HepG2 (cell line): ENCODE results near the gene RPS19BP1. TPM values are rescaled to one million over a fixed set of nuclear protein-coding genes. Genes with fewer than 3 reads are reported as not detected.

ENCODE experiments used
- CSRNP1 ChIP-seq: sonication (generic); formaldehyde crosslinking; IDR thresholded peaks from 2 replicates; pipeline ENCODE4 v1.8.1; 2023; ENCODE audit warnings: mild to moderate bottlenecking, missing genetic modification reagents
- DDIT3 ChIP-seq: sonication (generic); formaldehyde crosslinking; IDR thresholded peaks from 2 replicates; pipeline ENCODE4 v1.4.0; 2020; ENCODE audit warnings: mild to moderate bottlenecking, missing genetic modification reagents
- ELK4 ChIP-seq: sonication (generic); formaldehyde crosslinking; IDR thresholded peaks from 2 replicates; pipeline ENCODE4 v1.9.0; 2021; ENCODE audit warnings: missing genetic modification reagents, borderline replicate concordance
- FOSL2 ChIP-seq: sonication (generic); formaldehyde crosslinking; IDR thresholded peaks from 2 replicates; pipeline ENCODE4 v1.4.0; 2020; ENCODE audit warnings: missing genetic modification reagents
- FOXA1 ChIP-seq, 2 experiments: fragments of 450-650 bp in 1 of 2; sonication (generic) in 1 of 2; formaldehyde crosslinking in 1 of 2; IDR thresholded peaks; 2 replicates each; pipeline versions ENCODE4 v1.4.0 to v1.6.1; 2016 to 2020; ENCODE audit warnings: missing genetic modification reagents in 1 of 2
- HBP1 ChIP-seq: IDR thresholded peaks from 2 replicates; pipeline ENCODE4 v1.6.1; 2016; ENCODE audit warnings: low read depth, control low read depth
- HDAC1 ChIP-seq: sonication (generic); formaldehyde crosslinking; IDR thresholded peaks from 2 replicates; pipeline ENCODE4 v1.5.1; 2020; ENCODE audit warnings: mild to moderate bottlenecking, missing genetic modification reagents
- HMG20A ChIP-seq: IDR thresholded peaks from 2 replicates; pipeline ENCODE4 v1.6.1; 2016; ENCODE audit warnings: borderline replicate concordance
- JUND ChIP-seq: sonication (generic); formaldehyde crosslinking; IDR thresholded peaks from 2 replicates; pipeline ENCODE4 v1.8.0; 2022; ENCODE audit warnings: mild to moderate bottlenecking, missing genetic modification reagents
- NR0B2 ChIP-seq: sonication (generic); formaldehyde crosslinking; IDR thresholded peaks from 2 replicates; pipeline ENCODE4 v1.4.0; 2020; ENCODE audit warnings: mild to moderate bottlenecking, missing genetic modification reagents
- PATZ1 ChIP-seq: sonication (generic); formaldehyde crosslinking; IDR thresholded peaks from 2 replicates; pipeline ENCODE4 v1.4.0; 2020; ENCODE audit warnings: missing genetic modification reagents
- SRSF1 ChIP-seq: fragments of 200-400 bp; formaldehyde crosslinking; optimal IDR thresholded peaks from 2 replicates; pipeline ENCODE3; 2017; ENCODE audit warnings: mild to moderate bottlenecking, low read depth, low read length, moderate library complexity
- SUZ12 ChIP-seq: fragments of 150-350 bp; IDR thresholded peaks from 2 replicates; pipeline ENCODE4 v1.6.1; 2014; ENCODE audit warnings: low read depth, low read length
- TGIF2 ChIP-seq: IDR thresholded peaks from 2 replicates; pipeline ENCODE4 v1.6.1; 2016; ENCODE audit warnings: control low read depth, missing compliant biosample characterization
- U2AF1 ChIP-seq: fragments of 200-400 bp; formaldehyde crosslinking; optimal IDR thresholded peaks from 2 replicates; pipeline ENCODE3; 2017; ENCODE audit warnings: mild to moderate bottlenecking, low read depth, low read length
- UBTF ChIP-seq: sonication (generic); formaldehyde crosslinking; IDR thresholded peaks from 2 replicates; pipeline ENCODE4 v1.4.0; 2020; ENCODE audit warnings: mild to moderate bottlenecking, missing genetic modification reagents
- ZNF12 ChIP-seq: sonication (generic); formaldehyde crosslinking; IDR thresholded peaks from 2 replicates; pipeline ENCODE4 v1.5.0; 2020; ENCODE audit warnings: missing genetic modification reagents
- ZNF501 ChIP-seq: sonication (generic); formaldehyde crosslinking; IDR thresholded peaks from 2 replicates; pipeline ENCODE4 v1.5.1; 2020; ENCODE audit warnings: mild to moderate bottlenecking, moderate library complexity, missing genetic modification reagents
- ZNF549 ChIP-seq: sonication (generic); formaldehyde crosslinking; IDR thresholded peaks from 2 replicates; pipeline ENCODE4 v1.5.0; 2020; ENCODE audit warnings: missing genetic modification reagents
- ZNF709 ChIP-seq: sonication (generic); formaldehyde crosslinking; IDR thresholded peaks from 2 replicates; pipeline ENCODE4 v1.5.0; 2020; ENCODE audit warnings: mild to moderate bottlenecking, missing genetic modification reagents
- ZNF777 ChIP-seq: sonication (generic); formaldehyde crosslinking; IDR thresholded peaks from 2 replicates; pipeline ENCODE4 v1.4.0; 2020; ENCODE audit warnings: missing genetic modification reagents
- polyA plus RNA-seq, 8 experiments: library from polyadenylated mRNA; depleted of rRNA in 3 of 8; stranded (reverse) in 7 of 8; unstranded in 1 of 8; fragments of >200 nt; fragmentation: Illumina TruSeq in 4 of 8; extraction: Trizol in 4 of 8; gene quantifications; 2 replicates each; pipeline versions ENCODE4 v1.2.1 to v1.2.3, GENCODE V29; 2011 to 2016; ENCODE audit warnings: low read depth in 4 of 8, missing spikeins in 1 of 8, mixed read lengths in 1 of 8; ENCODE audit not compliant: insufficient read depth in 1 of 8
- total RNA-seq, 5 experiments: library from RNA; depleted of rRNA; stranded (reverse); fragments of >200 nt; fragmentation: Illumina TruSeq; extraction: Trizol; gene quantifications; 2 replicates each; pipeline ENCODE4 v1.2.3, GENCODE V29; 2016; ENCODE audit warnings: low read depth in 1 of 5

Gene RPS19BP1
- total and polyA plus RNA-seq, 2 of the 13 experiments (the other 11 are each of a cell fraction or from before 2014, with no cell fraction given), result 44.3 to 81.3 TPM

- TF ChIP-seq PATZ1 (CRISPR knock-in tag) (peak; percentile 32), ZNF501 (CRISPR knock-in tag) (no peak), ZNF12 (peak; percentile 21; the same call in 1 of the 2 replicates), HBP1 (CRISPR knock-in tag) (peak; percentile 92), SUZ12 (no peak), DDIT3 (no peak), UBTF (CRISPR knock-in tag) (peak; percentile 80), ZNF709 (CRISPR knock-in tag) (peak; percentile 67; the same call in 1 of the 2 replicates), FOSL2 (CRISPR knock-in tag) (peak; percentile 71), U2AF1 (peak; percentile 65), SRSF1 (peak; percentile 71), NR0B2 (0 out of 2 replicates have a peak, but pooled peaks have one; percentile 49), FOXA1 (IDR thresholded peaks at IDR 0.05) (no peak), FOXA1 (CRISPR knock-in tag; IDR thresholded peaks at IDR 0.05) (0 out of 2 replicates have a peak, but pooled peaks have one; percentile 8), CSRNP1 (CRISPR knock-in tag) (peak; percentile 64; the same call in 1 of the 2 replicates), HMG20A (CRISPR knock-in tag) (no peak), TGIF2 (CRISPR knock-in tag) (no peak), ZNF777 (CRISPR knock-in tag) (no peak), ELK4 (CRISPR knock-in tag) (no peak), ZNF549 (no peak), HDAC1 (CRISPR knock-in tag) (peak; percentile 74; the same call in 1 of the 2 replicates), JUND (CRISPR knock-in tag) (no peak)
Observed at GRCh38 chr22:39519681-39520225, 12.8 kb downstream of the RPS19BP1 start (continued).
